HG02623 (cell line): Measurements from ENCODE around the gene SGK1.
"Not testable (repeated sequence)": the region's sequence is repeated elsewhere in the genome, so short reads cannot be mapped to it uniquely, and the experiment has no call there.

Experiments
- ATAC-seq: cut with Tn5 transposase; IDR thresholded peaks from one replicate; pipeline ENCODE4 v1.9.1; 2021; ENCODE audit warnings: moderate library complexity; ENCODE audit not compliant: unreplicated experiment

SGK1 gene

DNA sequence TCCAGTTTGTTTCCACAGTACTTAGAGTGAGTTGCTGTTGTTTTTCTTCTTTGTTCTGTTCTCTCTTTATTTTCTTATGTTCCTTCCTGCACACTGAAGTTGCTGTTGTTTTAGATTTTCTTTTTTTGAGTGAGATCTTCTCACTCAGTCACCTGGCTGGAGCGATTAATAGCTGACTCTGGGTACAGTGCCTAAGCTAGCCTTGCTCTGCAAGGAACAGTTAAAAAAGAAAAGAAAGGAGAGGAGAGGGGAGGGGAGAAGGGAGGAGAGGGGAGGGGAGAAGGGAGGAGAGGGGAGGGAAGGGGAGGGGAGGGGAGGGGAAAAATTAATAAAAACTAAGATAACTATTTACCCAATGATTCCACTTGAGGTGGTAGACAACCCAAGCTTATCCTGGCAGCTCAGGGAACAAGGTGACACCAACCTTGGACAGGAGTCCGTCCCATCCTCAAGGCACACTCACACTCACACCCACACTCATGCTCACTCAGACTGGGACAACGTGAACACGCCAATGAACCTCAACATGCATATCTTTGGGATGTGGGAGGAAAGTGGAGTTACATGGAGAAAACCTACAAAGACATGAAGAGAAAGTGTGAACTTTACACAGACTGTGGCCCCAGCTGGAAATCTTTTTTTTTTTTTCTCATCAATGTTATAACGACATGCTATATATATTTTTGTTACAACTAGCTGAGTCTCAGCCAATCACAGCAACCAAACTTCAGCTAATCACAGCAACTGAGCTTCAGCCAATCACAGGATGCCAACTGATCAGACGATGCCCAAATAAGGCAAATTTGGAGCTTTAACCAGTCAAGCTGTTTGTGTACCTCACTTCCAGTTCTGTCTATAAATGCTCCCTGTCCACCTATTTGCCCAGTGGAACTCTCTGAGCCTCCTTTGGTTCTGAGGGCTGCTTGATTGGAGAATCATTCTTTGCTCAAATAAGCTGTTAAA, 124.1 kb downstream of the SGK1 start:
- no peak for ATAC-seq

DNA sequence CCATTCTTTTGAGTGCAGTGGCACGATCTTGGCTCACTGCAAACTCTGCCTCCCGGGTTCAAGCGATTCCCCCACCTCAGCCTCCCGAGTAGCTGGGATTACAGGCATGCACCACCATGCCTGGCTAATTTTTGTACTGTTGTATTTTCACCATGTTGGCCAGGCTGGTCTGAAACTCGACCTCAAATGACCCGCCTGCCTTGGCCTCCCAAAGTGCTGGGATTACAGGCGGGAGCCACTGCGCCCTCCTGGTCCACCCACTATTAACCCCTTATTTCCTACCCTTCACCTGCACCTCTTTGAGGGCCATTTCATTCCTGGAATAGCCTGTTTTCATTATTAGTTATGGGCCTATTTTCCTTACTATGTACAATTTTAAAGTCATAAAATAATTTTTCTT, 125.3 kb downstream of the SGK1 start:
- ATAC-seq = not testable (repeated sequence)

DNA sequence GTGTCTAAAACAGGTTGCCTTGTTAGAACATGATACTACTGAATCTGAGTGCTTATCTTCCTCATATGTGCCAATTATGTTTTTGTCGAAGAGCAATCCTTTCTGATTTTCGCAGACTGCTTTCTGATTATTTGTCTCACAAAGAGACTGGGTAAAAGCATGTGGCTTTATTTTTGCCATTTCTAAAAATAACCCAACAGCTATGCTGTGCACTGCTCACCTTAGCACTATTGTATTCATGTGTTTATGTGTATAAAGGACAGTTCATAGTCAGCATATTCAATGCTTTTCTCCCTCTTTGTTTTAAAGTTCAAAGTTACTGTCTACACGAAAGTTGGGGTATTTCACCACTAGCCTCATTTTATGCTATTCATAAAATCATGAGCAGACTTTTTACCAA, 127.0 kb downstream of the SGK1 start:
- ATAC-seq = no peak

DNA sequence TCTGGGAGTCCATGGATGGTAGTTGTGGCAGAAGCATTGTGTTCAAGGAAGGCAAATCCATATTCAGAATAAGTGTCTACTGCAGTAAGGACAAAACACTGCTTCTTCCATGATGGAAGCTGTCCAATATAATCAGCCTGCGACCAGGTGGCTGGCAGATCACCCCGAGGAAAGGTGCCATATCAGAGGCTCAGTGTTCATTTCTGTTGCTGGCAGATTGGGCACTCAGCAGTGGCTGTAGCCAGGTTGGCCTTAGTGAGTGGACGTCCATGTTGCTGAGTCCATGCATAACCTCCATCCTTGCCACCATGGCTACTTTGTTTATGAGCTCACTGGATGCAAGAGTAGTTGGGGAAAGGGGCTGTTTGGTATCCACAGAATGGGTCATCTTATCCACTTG, 130.2 kb downstream of the SGK1 start:
- ATAC-seq = no peak

DNA sequence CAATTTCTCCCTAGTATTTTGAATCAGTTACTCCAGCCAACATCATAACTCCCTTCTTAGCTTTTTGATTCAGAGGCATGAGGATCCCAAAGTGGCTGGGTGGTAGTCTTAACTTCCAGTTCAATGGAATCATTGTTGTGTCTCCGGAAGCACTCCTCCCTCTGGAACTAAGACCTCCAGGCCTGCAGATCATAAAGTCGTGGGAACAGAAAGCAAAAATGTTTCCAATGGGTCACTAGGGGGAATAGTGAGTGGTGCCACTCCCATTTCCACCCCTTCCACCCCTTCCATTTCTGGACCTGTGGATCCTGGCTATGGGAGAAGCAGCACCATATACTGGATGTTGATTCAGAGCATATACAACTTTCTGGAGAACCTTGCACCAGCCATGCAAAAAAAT, 130.8 kb downstream of the SGK1 start:
- no peak for ATAC-seq

DNA sequence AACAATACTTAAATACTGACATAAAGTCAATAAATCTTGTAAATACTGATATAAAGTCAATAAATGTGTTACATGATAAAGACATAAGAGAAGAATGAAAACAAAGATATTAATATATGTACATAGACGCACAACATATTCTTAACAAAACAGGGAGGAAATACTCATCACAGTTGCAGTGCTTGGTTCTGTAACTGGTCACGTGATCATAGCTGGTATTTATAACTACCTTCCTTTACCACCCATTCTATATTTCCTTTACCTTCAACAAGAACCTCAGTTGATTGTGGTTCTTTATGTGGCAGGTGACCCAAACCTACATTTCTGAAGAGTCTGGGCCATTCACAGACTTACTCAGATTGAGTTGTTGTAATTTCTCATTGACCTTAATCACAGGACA, 131.6 kb downstream of the SGK1 start:
- no peak for ATAC-seq

DNA sequence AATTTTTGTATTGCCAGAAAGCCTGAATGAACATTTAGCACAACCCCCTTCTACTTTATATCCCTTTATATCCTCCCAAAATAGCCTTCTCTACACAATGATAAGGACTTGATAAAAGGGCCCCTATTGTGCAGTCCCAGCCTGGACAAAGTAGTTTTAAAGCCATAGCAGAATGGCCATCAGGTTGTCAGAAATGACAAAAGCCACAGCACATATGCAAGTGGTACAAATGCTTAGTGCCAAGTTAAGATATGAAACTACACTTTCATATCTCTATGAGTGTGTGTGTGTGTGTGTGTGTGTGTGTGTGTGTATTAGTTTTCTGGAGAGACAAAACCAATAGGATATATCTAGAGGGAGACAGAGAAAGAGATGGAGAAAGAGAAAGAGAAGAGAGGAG, 132.6 kb downstream of the SGK1 start:
- ATAC-seq = no peak

DNA sequence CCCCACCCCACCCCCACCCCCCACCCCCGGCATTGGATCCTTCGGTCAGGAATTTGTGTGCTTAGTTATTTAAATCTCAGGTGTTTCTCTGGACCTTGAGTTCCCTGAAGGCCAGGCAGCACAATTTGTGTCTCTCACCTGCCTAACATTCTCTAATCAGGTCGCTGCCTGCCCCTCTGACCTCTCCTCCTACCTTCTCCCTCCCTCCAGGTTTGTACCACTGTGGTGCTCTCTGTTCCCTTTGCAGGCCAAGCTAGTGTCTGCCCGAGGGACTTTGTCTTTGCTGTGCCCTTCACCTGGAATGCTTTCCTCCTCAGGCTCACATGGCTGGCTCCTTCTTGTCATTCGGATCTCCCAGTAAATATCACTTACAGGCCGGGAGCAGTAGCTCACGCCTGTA, 134.1 kb downstream of the SGK1 start:
- ATAC-seq = no peak

DNA sequence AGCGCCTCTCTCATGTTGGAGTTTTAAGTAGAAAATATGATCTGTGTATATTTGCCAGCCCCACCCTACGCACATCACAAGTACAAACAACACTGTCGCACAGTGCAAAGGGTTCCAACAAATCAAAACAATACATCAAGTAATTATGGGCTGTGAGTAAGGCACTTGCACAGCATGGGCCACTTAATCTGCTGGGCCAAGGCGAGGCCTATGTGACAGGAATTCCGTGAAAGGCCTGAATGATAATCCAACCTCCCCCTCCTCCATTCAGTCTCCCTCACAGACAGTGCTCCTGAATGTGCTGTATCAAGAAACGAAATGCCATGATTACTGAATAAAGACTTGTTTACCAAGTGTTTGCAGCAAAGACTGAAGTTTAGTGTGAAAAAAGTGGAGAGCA, 135.4 kb downstream of the SGK1 start:
- ATAC-seq = no peak

DNA sequence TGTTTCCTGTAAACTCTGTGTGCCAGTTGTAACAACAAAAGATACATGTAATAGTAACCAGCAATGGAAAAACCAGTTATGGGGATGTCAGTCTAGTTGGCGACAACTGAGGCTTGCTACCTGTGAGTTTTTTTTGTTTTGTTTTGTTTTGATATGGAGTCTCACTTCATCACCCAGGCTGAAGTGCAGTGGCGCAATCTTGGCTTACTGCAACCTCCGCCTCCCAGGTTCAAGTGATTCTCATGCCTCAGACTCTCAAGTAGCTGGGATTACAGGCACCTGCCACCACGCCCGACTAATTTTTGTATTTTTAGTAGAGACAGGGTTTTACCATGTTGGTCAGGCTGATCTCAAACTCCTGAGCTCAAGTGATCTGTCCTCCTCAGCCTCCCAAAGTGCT, 136.2 kb downstream of the SGK1 start:
- ATAC-seq = not testable (repeated sequence)

DNA sequence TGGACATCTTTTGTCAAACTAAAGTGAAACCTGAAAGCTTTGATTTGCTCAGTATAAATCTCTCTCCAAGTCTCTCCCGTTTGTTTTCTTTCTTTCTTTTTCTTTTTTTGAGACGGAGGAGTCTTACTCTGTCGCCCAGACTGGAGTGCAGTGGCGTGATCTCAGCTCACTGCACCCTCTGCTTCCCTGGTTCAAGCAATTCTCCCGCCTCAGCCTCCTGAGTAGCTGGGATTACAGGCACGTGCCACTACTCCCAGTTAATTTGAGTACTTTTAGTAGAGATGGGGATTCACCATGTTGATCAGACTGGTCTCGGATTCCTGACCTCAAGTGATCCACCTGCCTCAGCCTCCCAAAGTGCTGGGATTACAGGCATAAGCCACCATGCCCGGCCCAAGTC, 136.7 kb downstream of the SGK1 start:
- ATAC-seq = not testable (repeated sequence)

DNA sequence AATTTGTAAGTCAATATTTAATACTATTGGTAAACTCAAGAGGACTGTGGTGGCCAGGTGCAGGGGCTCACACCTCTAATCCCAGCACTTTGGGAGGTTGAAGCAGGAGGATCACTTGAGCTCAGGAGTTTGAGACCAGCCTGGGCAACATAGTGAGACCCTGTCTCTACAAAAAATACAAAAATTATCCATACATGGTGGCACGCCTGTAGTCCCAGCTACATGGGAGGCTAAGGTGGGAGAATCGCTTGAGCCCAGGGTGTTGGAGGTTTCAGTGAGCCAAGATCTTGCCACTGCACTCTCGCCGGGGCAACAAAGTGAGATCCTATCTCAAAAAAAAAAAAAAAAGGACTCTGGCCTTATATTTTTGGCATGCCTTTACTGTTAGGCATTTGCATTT, 137.4 kb downstream of the SGK1 start:
- ATAC-seq = not testable (repeated sequence)

DNA sequence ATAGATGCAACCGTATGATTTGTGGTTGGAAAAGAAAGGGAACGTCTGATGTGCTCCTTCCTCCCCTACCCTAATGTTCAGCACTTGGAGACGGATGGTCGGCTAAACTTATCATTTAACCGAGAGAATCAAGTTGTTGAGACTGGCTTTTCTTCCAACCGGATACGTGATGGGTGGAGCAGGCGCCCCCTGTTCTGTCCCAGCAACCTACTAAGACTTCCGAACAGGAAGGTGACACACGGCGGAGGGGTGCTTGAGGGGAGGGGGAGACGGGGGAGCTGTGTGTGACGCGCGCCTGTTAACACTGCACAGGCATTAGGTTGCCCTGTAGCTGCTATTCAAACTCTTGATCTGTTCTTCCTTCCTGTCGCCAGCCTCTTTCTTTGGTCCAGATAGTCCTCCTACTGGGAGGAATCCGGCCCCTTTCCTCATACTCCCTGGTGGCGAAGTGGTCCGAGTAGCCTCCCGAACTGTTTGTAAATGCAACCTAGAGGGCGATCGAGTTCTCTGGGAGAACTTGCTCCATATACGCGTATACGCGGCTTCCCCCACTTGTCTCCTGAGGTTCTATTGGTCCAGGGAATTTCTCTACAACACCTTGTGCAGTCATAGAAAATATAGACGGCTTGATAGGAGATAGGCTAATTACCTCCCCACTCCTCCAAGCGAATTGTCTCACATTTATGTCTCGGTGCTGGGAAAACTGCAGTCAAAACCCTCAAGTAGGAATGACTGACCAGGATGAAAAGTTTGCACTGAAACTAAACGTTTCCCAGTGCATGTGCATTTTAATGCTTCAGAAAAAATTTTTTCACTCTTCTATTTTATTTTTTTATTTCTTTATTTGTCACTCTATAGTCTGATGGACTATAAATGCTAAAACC, 139.5 kb downstream of the SGK1 start:
- peak; percentile 19 for ATAC-seq

DNA sequence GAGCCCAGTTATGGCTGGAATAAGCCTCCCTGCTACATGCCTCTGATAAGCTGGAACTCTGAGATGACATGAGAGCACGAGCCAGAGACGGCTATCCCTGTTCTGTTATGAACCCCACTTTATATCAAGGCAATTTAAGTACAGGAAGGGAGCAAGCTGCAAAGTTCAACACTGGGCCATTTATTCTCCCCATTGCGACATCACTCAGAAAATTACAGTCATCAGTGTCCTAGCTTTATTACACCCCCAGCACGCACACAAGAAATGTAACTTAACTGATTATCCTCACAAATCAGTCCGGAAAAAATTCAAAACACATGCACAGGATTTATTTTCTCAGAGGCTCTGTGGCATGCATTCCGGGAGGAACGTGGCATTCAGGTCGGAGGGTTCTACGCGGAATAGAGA, 140.2 kb downstream of the SGK1 start:
- no peak for ATAC-seq

DNA sequence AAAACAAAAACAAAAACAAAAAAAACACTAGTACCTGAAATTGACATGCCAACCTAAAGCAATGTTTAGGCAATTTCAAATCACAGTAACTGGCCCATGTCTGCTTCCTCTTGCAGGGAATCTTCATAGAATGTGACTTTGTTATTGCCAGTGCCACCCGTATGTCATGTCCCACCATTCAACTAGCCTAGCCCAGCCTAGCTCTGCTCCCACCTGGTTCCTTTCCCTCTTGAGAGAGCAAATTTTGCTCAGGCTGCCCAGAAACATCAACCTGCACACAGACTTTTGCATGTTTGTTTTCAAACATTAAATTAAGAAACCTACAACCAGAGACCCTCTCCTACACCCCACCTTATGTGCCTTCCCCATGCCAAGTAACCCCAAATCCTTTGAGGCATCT, 140.7 kb downstream of the SGK1 start:
- ATAC-seq = no peak

DNA sequence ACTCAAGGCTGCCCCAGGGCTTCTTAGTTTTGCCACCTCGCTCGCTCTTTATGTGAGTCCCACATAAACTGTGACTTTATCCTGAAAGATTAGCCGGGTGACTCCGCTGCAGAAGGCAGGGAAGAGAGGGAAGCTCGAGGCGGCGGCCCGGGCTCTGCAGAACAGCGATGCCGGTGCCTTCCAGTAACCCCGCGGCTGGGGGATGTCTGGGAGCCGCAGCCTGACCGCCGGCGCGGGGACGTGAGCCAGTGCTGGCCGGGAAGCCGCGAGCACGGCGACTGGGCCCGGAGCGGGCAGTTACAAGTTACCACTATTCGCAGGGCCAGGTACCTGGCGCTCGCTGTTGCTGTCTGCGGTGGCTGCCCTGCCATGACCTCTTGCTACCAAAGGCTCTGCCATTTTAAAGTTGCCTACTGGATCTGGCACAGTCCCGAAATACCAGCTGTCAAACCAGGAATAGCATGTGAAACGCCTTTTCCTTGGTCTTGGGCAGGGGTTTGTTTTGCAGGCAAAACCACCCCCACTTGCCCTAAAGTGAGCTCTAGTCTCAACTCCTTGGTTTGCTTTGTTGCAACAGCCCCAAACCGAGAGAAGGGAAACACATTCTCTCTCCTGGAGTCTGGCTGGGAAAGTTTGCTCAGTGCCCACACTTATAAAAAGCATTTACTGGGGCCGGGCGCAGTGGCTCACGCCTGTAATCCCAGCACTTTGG, 141.5 kb downstream of the SGK1 start:
- ATAC-seq = no peak

DNA sequence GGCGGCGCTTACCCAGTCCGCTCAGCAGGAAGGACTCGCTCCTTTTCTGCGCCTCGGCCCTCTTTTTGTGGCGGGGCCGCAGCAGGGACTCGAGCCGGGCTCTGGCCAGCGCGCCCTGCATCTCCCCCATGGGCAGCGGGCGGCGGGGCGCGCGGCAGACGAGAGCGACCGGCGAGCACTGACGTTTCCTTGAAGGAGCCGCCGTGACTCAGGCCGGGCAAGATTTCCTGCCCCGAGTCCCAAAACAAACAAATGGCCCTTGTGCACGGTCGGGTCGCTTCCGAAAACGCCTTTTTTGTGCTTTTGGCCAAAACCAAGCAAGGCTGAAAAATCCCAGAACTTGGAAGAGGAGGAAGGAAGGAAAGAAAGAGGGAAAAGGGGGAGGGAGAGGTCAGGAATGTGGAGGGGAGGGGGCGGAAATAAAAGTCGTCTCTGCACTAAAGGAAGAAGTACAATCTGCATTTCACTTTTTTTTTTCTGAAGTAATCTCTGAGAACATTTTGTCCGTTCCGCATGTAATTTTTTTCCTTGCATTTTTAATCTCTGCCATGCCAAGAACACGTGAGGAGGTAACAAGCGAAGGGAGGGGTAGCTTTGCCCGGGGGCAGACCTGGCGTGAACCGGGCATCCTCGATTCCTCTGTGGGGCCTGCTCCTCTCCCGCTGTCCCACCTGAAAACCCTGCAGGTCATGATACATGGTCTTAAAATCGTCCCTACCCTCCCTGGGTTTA, 142.2 kb downstream of the SGK1 start:
- peak; percentile 5 for ATAC-seq

DNA sequence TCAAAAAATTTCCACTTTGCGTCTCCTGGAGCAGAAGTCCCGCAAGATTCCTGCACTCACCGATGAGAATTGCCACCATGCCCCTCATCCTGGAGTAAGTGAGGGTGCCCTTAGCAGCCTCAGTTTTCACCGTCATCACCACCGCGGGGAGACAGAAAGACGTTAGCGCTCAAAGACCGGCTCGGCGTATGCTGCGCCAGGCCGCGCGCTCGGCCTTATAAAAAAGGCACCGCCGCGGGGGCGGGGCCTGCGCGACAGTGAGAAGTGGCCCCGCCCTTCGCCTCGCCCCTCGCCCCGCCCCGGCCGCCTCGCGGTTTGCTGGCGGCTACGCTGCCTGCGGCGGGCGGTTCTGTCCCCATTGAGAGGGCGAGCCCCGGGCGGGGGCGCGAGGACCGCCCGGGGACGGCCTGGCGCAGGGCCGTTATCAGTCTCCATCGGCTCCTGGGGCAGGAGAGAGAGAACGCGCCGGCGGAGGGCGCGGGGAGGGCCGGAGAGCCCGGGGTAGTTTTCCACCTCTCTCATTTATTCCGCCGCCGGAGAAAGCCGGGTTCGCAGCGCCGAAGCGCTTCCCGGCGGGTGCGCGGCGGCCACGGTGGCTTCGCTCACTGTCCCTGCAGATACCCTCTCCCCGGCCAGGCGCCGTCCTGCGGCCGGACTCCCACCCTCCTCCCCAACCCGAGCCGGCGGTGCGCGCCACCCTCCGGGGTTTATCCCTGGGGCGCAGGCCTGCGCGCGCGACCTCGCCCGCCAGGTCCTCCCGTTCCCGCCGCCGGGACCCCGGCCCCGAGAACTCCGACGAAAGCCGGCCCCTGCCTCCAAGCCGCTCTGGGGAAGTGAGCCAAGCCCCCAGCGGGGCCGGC, 143.0 kb downstream of the SGK1 start:
- ATAC-seq = peak; percentile 71

DNA sequence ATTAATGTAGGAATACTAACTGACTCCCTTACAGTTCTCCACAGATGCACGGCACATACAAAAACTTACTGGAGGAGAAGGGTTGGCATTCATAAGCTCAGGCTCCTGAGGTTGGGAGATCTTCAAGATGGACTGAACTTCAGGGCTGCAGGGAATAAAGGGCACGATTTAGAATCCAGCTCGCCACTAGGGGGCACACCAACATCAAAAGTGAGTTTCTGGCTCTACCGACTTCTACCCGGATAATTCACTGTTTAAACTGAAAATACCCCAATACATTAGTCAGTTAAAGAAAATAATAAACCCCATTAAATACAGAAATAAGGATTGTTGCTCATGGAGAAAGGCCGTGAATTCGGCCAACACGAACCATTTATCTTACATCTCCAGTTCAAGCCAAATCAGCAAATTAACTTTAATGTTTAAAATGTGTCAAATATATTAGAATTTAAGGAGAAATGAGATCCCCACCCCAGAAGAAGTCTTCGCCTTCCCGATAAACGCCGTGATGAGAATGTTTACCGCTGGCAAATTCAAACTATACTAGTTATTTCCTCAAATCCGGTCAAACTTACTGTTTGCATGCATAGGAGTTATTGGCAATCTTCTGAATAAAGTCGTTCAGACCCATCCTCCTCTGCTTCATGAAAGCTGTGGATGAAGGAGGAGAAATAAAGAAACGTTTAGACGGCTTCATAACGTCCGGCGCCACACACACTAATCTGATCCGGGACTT, 143.8 kb downstream of the SGK1 start:
- no peak for ATAC-seq
